Caki2 (cell line): ENCODE data around the gene STK36. TPM values are rescaled to one million over a fixed set of nuclear protein-coding genes. Genes with fewer than 3 reads are reported as not detected.
A peak's percentile ranks its signal among the peaks of the same experiment; 100 is the strongest.

Experiments
- DNase-seq: peaks from one replicate; pipeline ENCODE4 v3.0.0-alpha.2; 2015; ENCODE audit warnings: low read depth
- in situ Hi-C: cut with HindIII; loops from 2 replicates; pipeline ENCODE4 v1.10.0; 2016; ENCODE audit warnings: low sequenced_read_pairs, low pct_unique_long_range_greater_than_20kb, mixed read lengths
- total RNA-seq: library from RNA; depleted of rRNA; stranded (reverse); fragments of >200 nt; shearing (Covaris generic); gene quantifications from 2 replicates; pipeline ENCODE4 v1.2.3, GENCODE V29; 2014; ENCODE audit warnings: low replicate concordance; rRNA removed

The STK36 gene
- 7.3 and 9.4 TPM in 2 replicates for total RNA-seq

- in situ Hi-C loops = no loop called here
- DNase-seq = peak; percentile 73
These were observed at the start of gene STK36, which contains the start of gene RNF25 for GRCh38 chr2:218671654-218672566. Gene STK36 (plus strand): TSS chr2:218672086. CDS start chr2:218672830, 744 bp downstream. Gene RNF25 (minus strand): TSS chr2:218672002. CDS start chr2:218671970, 32 bp downstream.

GRCh38 chr2:218622606-218623365 lies 49.1 kb upstream of the STK36 start:
- no peak for DNase-seq

GRCh38 chr2:218623366-218623705 lies 48.5 kb upstream of the STK36 start:
- in situ Hi-C loops = no loop called here
- DNase-seq = no peak

More at GRCh38 chr2:218622606-218623365, 49.1 kb upstream of the STK36 start:
- in situ Hi-C loops = no loop called here

GRCh38 chr2:218626369-218626768 lies 45.5 kb upstream of the STK36 start:
- DNase-seq = no peak
- in situ Hi-C loops = no loop called here

- in situ Hi-C loops = no loop called here
- no peak for DNase-seq
These were observed 43.9 kb upstream of the STK36 start for GRCh38 chr2:218627939-218628338.

- in situ Hi-C loops = no loop called here
- no peak for DNase-seq
These were observed 40.0 kb upstream of the STK36 start for GRCh38 chr2:218631837-218632236.

- in situ Hi-C loops = no loop called here
- DNase-seq = no peak
These were observed 36.2 kb upstream of the STK36 start for GRCh38 chr2:218635719-218636118.

GRCh38 chr2:218638372-218638771 lies 33.5 kb upstream of the STK36 start:
- in situ Hi-C loops = no loop called here
- DNase-seq = no peak

- DNase-seq = no peak
- in situ Hi-C loops = no loop called here
These were observed 29.7 kb upstream of the STK36 start for GRCh38 chr2:218642121-218642656.

- in situ Hi-C loops = no loop called here
- no peak for DNase-seq
These were observed 29.1 kb upstream of the STK36 start for GRCh38 chr2:218642786-218643185.

GRCh38 chr2:218643751-218644310 lies 28.1 kb upstream of the STK36 start:
- in situ Hi-C loops = no loop called here
- no peak for DNase-seq

- DNase-seq = no peak
- in situ Hi-C loops = no loop called here
These were observed 27.2 kb upstream of the STK36 start for GRCh38 chr2:218644721-218645120.

- peak; percentile 97 for DNase-seq
- in situ Hi-C loops = no loop called here
These were observed 26.8 kb upstream of the STK36 start for GRCh38 chr2:218645126-218645525.

- in situ Hi-C loops = no loop called here
These were observed 23.6 kb upstream of the STK36 start for GRCh38 chr2:218648088-218648786.

GRCh38 chr2:218648787-218649100 lies 23.1 kb upstream of the STK36 start:
- no peak for DNase-seq
- in situ Hi-C loops = no loop called here

More at GRCh38 chr2:218648088-218648786, 23.6 kb upstream of the STK36 start:
- DNase-seq = peak; percentile 59

GRCh38 chr2:218655751-218656150 lies 16.1 kb upstream of the STK36 start:
- DNase-seq = no peak
- in situ Hi-C loops = no loop called here

GRCh38 chr2:218658671-218659257 lies 13.1 kb upstream of the STK36 start:
- peak; percentile 59 for DNase-seq
- in situ Hi-C loops = no loop called here
